GM19239 (cell line): Measurements from ENCODE around the gene RUNX2.

Experiments used
- DNase-seq: peaks from one replicate; pipeline ENCODE4 v3.0.0; 2011; ENCODE audit warnings: low spot score; ENCODE audit not compliant: insufficient read length
- FAIRE-seq: peaks from 2 replicates; lab custom pipeline; 2011; peaks lifted over from hg19 to GRCh38; lab: Jason Lieb, UNC

The RUNX2 gene

DNA sequence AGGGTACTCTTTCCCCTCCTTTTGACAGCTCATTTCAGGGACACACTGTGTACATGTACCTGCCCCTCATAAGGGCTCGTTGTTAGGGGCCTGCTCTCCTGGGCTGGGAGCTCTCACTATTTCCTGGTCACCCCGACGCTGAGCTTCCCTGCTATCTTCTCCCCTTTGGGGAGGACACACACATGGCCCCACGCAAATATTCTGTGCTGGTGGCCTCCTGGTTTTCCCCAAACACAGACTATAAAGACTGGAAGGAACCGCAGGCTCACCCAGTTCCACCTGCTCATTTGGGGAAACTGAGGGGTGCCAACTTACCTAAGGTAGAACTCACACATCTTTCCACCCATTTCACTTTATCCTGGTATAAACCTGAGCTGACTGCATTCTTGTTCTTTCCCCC is 351.0 kb downstream of the RUNX2 start:
- FAIRE-seq: no peak
- no peak for DNase-seq

DNA sequence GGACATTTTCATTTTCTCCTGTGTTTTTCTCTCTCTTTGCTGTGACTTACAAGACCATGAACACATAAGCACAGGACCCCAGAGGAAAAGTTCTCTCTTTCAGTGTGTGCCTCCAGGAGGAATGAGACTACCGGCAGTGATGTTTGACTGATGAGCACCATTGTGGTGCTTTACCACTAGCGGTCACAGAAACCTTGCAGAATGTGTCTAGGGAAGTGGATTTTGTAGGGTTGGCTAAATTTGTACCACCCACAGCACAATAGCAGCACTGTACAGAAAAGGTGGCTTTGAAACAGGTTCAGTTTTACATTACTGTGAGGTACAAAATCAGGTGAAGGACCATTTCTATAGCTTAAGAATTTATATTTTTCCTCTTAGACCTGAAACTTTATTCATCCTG is 351.5 kb downstream of the RUNX2 start:
- DNase-seq: no peak
- FAIRE-seq: no peak

DNA sequence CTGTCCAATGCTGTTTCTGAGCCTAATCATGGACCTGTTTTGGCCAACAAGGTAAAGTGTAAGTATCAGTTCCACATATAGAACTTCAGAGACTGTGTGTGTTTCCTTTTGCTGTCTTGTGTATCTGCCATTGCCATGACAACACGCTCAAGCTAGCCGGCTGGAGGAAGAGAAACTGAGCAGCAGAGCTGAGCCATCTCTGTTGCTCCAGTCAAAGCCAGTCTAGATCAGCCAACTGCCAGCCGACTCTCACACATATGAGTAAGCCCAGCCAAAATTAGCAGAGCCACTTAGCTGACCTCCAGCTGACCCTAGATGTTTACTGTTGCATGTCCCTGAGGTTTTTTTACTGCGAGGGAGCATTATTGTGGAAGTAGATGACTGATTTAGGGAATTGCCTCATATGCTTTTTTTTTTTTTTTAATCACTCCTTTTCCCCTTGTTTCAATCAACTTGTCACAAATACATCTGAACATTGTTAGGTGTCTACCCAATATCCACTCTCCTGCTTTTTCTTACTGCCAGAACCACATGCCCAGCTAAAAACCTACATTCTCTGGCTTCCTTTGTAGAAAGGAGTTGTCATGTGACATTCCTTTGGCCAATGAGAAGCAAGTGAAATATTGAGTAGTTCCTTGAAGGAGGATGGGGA is 353.9 kb downstream of the RUNX2 start:
- FAIRE-seq (peak; percentile 99), DNase-seq (peak; percentile 58)

DNA sequence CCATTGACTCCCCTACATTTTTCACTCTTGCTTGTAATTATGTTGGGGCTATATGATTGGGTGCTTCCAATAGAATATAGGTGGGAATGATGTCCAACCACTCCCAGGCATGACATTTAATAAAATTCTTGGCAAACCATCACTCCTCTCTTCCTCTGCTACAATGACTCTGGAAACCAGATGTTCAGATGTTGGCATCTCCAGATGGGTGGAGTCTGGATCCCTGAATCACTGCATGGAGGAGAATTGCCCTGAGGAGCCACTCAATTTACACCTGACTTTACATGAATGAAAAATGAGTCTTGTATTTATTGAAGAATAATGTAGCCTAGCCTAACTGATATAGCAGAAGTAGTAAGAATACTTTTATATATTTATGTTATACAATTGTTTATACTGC is 356.3 kb downstream of the RUNX2 start:
- no peak for FAIRE-seq
- no peak for DNase-seq

DNA sequence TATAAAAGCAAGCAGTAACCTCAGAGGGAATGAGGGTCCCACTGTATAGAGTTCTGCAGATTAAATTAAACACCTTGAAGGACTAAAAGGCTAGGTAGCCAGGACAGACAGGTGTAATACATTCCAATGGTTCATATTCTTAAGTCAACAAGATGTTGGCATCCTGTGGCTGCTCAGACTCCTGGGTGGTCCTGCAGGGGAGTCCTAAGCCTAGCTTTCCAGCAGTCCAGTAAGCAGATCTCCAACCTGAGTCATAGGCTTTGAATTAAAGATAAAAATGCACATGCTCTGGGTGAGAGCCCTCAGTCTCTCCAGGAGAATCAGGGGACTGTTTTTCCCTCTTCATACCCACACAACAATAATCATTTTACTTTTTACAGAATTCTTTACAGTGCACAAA is 356.9 kb downstream of the RUNX2 start:
- no peak for DNase-seq
- FAIRE-seq: no peak

DNA sequence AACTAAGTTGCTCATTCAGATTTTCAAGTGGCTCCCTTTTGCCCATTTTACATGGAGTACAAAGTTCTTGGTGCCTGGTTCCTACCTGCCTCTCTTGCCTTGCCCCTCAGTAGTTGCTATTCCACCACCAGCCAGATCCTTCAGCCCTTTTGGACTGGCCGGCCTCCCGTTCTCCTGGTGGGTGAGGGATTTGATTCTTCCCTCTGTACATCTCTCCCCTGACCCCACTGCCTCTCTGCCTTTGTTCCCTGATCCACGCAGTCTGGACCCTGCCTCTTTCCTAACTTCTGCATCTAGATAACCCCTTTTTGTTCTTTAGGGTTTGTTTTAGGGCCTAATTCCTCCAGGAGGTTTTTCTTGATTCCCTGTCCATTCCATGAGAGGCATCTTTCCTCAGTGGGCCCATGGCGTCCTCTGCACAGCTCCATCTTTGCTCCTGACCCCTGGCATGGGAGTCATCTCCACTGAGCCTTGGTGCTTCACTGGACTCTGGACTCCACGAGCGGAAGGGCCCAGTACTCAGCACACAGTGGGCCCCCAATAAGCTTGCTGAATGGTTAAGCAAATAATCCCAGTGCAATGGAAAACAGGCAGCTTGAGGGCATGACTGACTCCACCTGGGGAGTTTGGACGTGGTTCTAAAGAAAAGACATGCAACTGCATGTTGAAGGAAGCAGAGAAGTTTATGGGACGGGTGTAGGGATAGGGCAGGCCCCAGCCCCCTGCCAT is 358.9 kb downstream of the RUNX2 start:
- no peak for DNase-seq
- no peak for FAIRE-seq

DNA sequence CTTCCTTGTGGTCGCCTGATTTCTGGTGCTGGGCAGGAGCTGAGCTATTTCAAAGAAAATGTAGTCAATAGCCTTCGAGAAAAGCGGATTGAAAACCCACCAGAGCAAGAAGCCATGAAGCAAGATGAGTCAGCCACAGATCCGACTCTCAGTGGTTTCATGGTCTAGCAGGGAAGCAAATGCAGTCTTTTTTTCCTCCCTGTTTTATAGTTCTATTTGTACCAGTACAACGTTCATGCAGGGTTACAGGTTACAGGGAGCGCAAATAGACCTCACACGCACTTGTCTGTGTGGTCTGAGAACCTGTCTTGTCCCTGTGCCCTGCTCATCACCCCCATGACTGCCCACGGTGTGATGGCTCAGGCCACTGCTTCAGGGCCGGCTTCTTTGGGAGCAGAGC is 359.4 kb downstream of the RUNX2 start:
- FAIRE-seq (peak; percentile 98), DNase-seq (no peak)

DNA sequence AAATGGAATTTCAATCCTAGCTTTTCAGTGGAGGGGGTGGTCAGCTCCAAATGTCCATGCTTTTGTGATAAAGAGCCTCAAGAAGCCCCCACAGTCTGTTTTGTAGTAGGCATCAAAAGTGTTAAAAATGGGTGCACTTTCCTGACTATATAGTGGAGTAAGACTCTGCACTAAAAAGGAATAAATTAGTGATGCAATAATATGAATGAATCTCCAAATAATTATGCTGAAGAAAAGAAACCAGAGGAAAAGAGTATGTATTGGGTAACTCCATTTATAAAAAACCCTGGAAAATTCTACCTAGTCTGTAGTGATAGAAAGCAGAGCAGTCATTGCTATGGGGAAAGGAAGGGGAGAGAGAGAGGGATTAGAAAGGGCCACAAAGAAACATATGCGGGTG is 360.1 kb downstream of the RUNX2 start:
- DNase-seq (no peak), FAIRE-seq (no peak)

DNA sequence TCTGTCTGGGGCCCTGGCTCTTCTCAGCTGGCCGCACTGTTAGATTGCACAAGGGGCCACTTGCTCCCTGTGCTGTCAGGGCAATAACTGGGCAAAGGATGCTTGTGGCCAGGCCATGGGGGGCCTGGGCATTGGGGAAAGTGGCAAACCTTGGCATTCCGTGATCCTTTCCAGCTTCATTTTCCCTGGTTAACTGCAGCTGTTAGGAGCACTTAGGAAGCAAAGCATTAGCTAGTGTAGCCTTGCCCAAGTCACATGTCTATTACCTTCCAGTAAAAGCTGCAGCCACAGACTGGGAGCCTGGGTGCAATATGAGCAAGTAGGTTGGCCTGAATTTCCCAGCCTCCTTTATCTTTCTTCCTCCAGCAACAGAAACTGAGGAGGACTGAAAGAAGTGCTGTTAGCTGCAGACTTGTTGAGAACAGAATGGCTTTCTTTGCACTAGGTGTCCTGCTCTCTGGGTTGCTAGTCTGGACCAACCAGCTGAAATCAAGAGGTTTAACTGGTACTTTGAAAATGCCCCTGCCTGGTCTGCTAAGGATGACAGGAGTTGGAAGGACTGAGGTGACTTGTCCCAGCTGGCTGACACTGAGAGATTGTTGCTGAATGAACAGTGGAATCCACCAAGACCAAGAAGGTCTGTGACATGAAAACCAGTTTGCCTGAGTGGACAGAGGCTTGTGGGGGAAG is 361.9 kb downstream of the RUNX2 start:
- FAIRE-seq: peak; percentile 57

DNA sequence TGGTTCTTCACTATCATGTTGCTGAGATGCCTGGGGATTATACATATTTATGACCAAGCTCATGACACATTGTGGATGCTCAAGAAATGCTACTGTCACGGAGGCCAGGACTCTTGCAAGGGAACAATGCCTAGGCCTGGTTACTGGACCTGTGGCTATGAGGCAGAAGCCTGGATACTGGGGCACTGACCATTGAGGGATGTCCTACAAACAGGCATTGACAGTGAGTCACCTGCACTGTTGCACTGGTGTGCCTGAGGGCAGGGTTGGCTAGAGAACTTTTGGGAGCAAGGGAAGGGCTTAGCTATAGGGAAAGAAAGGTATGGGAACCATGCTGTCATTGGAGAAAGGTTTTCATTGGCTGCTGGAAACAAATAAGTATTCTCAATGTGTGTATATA is 362.7 kb downstream of the RUNX2 start:
- FAIRE-seq (no peak), DNase-seq (no peak)

More for the DNA sequence above, 361.9 kb downstream of the RUNX2 start:
- no peak for DNase-seq

DNA sequence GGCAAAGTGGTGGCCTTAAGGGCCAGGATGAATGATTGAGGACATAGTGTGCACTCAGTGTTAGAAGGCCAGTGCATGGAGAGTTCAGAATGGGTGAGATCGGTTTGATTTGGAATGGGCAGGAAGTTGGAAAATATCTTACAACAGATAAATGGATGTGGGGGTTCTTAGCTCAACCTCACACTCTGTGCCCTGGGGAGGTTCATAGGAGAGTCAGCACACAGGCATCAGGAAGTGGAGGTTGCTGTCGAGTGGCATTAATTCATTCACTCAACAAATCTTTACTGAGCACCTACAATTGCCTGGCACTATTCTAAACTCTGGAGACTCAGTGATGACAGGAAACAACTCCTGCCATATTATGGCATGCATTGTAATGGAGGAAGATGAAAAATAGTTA is 363.3 kb downstream of the RUNX2 start:
- DNase-seq: no peak
- no peak for FAIRE-seq

DNA sequence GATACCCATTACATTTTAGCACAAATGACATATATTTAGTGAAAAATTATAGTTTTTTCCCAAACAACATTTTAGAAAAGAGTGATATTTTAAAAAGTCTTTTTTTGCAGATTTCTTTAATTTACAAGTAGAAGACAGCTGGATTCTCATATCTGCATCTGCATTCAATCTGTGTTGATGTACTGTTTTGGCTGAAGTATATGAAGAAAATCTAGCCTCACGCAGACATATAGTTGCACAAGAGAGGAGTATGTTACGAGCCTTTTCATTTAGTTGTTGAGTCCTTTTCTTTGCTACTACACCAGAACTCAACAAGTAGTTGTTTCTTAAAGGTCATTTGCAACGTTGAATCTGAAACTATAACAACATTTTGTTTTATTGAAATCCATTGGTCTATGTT is 363.9 kb downstream of the RUNX2 start:
- no peak for DNase-seq
- no peak for FAIRE-seq

DNA sequence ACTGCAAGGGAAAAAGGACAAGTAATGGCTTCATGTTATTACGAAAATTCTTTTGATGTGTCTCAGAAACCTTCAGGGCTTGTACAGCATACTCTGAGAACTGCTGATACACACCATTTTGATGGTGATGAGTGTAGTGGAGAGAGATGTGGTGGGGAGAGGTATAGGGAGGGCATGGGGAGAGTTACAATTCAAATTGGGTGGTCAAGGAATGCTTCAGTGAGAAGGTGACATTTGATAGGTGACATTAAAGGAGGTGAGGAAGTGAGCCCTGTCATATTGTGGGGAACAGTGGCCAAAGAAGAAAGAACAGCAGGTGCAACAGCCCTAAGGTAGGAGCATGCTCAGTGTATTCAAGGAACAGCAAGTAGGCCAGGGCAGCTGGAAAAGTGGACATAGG is 368.6 kb downstream of the RUNX2 start:
- DNase-seq (no peak), FAIRE-seq (no peak)

DNA sequence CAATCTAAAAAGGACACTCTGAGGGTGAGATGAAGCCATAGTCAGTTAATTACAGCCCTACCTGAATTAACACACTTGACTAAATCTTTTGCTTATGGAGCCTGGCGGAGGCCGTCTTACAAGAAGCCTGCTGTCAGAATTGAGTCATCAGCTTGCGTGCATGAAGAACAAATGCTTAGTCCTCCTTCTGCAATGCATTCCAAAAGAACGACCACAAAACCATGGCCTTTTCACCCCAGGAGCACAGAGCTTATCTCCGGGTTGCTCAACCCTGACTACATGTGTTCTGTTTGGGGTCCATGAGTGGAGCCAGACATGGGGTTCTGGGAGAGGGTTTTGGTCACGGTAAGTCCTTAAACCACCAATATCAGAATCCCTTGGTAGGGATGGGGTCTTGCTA is 369.5 kb downstream of the RUNX2 start:
- FAIRE-seq: peak; percentile 14

DNA sequence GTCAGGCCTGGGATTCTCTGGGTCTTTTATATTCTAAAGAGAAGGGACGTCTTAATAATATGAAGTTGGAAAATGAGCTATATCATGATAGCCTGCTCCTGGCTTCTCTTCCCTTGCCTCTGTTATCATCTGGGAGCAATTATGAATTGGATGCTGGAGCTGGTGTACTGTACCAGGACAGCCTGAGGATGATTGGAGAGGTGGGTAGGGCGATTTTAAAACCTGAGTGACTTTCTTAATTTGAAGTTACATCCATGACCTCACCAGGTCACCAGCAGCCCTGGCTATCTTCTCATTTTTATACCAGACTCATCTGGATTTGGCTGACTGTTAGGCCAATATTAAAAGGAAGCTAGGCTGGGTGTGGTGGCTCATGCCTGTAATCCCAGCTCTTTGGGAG is 369.9 kb downstream of the RUNX2 start:
- FAIRE-seq (no peak), DNase-seq (no peak)

More for the DNA sequence above, 369.5 kb downstream of the RUNX2 start:
- no peak for DNase-seq

DNA sequence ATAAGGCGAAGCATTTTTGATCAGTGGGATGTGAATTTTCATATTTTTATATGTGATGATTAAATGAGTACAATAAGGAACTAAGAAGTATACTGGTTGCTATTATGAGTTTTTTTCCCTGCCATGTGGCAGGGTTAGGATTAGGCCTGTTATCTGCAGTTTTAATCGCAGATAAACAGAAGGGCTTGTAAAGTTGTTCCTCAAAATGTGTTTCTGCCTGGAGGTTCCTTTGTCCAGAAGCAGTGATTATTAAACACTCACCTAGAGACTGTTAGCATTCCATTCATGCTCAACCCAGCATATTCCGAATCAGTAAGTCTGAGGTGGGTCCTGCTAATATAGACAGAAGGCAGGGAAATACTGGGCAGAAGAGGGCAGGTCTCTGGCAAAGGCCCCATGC is 371.5 kb downstream of the RUNX2 start:
- DNase-seq (no peak), FAIRE-seq (no peak)

DNA sequence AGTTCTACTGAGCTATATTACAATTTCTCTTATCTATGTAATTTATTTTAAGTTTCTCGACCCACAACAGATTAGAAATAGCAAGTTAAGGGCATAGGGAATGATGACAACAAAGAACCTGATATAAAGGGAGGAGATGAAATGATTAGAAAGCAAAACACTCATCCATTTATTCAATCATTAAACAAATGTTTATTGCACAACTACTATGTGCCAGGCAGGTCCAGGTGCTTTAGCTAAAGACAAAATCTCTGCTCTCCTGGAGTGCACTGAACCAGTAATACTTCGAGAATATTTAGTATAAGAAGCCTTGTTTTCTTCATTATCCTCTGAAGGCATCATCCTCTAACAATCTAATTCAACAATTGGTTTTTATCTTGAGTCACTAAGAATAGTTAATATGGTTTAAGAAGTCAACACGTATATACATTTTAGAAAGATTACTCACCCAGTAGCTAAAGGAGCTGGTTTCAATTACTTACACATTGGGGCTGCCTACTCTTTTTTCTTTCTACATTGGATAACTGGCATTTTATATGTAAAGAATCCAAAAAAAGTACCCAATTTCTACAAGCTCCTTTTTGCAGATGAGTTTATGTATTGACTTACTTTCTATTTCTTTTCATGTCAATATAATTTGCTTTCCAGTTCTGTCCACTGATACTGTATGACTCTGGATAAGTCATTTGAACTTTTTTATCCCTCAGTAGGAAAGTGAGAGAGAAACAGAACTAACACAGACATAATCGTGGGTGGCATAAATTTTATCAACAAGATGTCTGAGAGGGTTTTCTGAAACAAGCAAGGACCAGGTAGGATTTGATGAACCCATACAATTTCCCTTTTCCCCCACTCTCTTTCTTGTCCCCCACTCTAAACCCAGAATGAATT is 375.0 kb downstream of the RUNX2 start:
- no peak for DNase-seq
- FAIRE-seq: no peak

DNA sequence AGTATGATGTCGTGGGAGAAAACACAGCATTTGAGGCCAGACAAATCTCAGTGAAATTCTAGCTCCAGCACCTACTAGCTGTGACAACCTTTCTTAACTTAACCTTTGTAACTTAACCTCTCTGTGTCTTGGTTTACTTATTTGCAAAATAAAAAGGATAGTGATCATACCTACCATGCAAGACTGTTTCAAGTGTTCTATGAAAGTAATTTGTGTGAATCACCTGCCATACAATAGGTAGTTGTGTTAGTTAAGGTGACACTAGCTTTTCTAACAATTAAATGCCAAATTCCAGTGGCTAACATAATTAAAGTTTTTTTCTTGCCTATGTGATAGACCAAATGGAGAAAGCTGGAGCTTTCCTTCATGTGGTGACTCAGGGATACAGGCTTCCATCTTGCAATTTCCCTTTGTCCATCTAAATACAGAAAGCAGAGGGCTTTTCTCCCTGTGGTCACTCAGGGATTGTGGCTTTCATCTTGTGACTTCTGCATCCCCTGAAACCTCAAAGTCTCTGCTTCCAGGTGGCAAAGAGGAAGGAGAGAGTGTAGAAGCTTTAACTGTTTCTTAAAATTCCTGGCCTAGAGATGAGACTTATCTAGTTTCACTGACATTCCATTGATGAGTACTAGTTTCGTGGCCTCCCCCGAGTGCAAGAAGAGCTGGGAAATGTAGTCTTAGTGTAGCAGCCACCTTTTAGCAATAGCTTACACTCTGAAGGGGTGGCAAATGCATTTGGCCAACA is 376.1 kb downstream of the RUNX2 start:
- FAIRE-seq: no peak
- DNase-seq: no peak

DNA sequence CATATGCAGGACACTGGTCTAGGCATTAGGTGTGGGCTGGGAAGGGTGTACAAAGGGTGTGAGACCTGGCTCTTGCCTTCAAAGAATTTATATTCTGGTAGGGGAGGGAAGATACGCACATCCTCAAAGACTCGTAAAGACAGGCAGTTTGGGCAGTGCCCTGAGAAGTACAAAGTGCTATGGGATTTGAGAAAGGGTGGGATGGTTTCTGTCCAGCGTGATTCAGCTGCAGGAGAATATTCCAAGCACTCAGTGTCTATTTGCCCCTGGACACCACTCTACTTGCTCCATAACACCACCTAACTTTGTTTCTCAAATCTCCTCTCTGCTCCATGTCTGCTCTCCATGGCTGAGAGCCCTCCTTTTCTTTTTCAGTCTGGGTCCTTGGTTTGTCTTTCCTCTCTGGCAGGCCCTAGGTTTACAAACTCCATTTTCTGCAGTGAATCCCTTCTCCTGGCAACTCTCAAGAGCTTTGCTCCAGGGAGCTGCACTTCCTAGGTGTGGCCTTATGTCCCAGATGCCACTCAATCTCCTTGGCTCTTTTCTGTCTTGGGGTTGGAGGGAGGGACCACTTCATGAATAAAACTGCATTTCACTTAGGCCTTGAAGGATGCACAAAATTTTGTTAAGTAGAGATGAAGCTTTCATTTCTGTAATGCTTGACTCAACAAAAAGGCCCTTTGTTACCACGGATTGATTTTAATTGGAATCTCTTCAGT is 377.2 kb downstream of the RUNX2 start:
- DNase-seq (no peak), FAIRE-seq (no peak)
